Suprapubic skin (tissue), 3 donors: ENCODE measurements around the gene CCDC148.

Source experiments
- CTCF ChIP-seq, 2 donors: fragments of 200-600 bp in 1 of 2; fragments of 450-650 bp in 1 of 2; sonication (generic) in 1 of 2; IDR thresholded peaks; one replicate each; pipeline ENCODE4 v1.5.1; 2016 to 2019; ENCODE audit warnings: antibody characterized with exemption in 2 of 2, mild to moderate bottlenecking in 1 of 2, moderate library complexity in 1 of 2
- EP300 ChIP-seq: sonication (generic); formaldehyde crosslinking; IDR thresholded peaks from one replicate; pipeline ENCODE4 v1.6.1; 2017; ENCODE audit warnings: antibody characterized with exemption

GRCh38 chr2:158488442-158489216 lies 32.1 kb upstream of the CCDC148 start:
- TF ChIP-seq EP300 (no peak), CTCF (IDR thresholded peaks at IDR 0.05) (no peak)
